ENCODE measurements around the gene SCT.

DNA sequence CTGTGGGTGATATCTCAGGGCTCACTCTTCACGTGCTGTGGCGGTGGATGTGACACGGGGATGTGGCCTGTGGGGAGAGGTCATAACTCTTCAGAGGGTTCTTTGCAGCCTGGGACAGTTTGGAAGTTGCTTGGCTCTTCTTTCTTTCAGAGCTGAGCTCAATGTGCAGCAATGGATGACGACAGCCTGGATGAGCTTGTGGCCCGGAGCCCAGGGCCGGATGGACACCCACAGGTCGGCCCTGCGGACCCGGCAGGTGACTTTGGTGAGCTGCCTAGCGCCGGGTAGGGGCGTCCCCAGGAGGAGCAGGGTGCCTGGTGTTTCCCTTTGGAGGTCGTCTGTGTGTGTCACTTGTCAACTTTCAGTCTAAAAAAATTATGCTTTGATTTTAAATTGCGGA is 45.6 kb downstream of the SCT start:
- TF ChIP-seq YY1 (IDR thresholded peaks at IDR 0.05; ENCODE audit: insufficient read depth, insufficient read length) (no peak), ZNF274 (IDR thresholded peaks at IDR 0.05; ENCODE audit: low read depth, low read length) (no peak), SUZ12 (IDR thresholded peaks at IDR 0.05; ENCODE audit: extremely low read depth, insufficient read depth, insufficient read length) (no peak)

Measured in NT2/D1 (cell line).